ENCODE data around the gene BRICD5.

The BRICD5 gene

GRCh38 chr16:2237102-2237482 is 26.4 kb upstream of the BRICD5 start:
- no peak for DNase-seq

- DNase-seq: no peak
Measured at GRCh38 chr16:2236337-2237101, 25.9 kb upstream of the BRICD5 start, which contains the start of gene DNASE1L2. DNASE1L2 (plus strand) TSS chr16:2236444; CDS start chr16:2236817, 373 bp downstream.

GRCh38 chr16:2235695-2236336 is 25.2 kb upstream of the BRICD5 start:
- no peak for DNase-seq

- no peak for DNase-seq
Measured at GRCh38 chr16:2235234-2235651, 24.6 kb upstream of the BRICD5 start.

GRCh38 chr16:2234813-2235170 is 24.1 kb upstream of the BRICD5 start:
- DNase-seq: no peak

GRCh38 chr16:2233872-2234812 is 23.5 kb upstream of the BRICD5 start:
- no peak for DNase-seq

- DNase-seq: no peak
Measured at GRCh38 chr16:2233046-2233775, 22.5 kb upstream of the BRICD5 start.

- DNase-seq: no peak
Measured at GRCh38 chr16:2232094-2232990, 21.7 kb upstream of the BRICD5 start.

GRCh38 chr16:2231016-2231931 is 20.6 kb upstream of the BRICD5 start:
- DNase-seq: no peak

GRCh38 chr16:2230376-2230775 is 19.7 kb upstream of the BRICD5 start:
- DNase-seq: no peak

- DNase-seq: no peak
Measured at GRCh38 chr16:2229632-2230250, 19.1 kb upstream of the BRICD5 start.

- DNase-seq: no peak
Measured at GRCh38 chr16:2229091-2229490, 18.4 kb upstream of the BRICD5 start.

GRCh38 chr16:2228161-2228824 is 17.6 kb upstream of the BRICD5 start:
- DNase-seq: no peak

- DNase-seq: no peak
Measured at GRCh38 chr16:2226918-2227317, 16.3 kb upstream of the BRICD5 start.

- no peak for DNase-seq
Measured at GRCh38 chr16:2226245-2226793, 15.7 kb upstream of the BRICD5 start.

- no peak for DNase-seq
Measured at GRCh38 chr16:2223942-2224486, 13.4 kb upstream of the BRICD5 start.

- peak; percentile 92 to 97 for DNase-seq
Measured at GRCh38 chr16:2223221-2223941, 12.7 kb upstream of the BRICD5 start, which contains the start of gene E4F1. E4F1 (plus strand) TSS chr16:2223591; CDS start chr16:2223614, 23 bp downstream.

GRCh38 chr16:2216330-2216729 is 5.7 kb upstream of the BRICD5 start:
- DNase-seq: no peak
